Stomach (tissue), 9 donors: Measurements from ENCODE around the gene SULT1C4. TPM values are rescaled to one million over a fixed set of nuclear protein-coding genes. Genes with fewer than 3 reads are reported as not detected.

Experiments used
- DNase-seq, 2 donors: peaks; one replicate each; pipeline versions ENCODE4 v3.0.0 to v3.0.0-alpha.2; 2013 to 2019
- H3K27ac ChIP-seq, 5 donors: fragments of 200-600 bp in 4 of 5; sonication (generic) in 4 of 5; one replicate each; pipeline ENCODE4 v1.5.1; 2013 to 2019; ENCODE audit warnings: mild to moderate bottlenecking in 1 of 5, moderate library complexity in 1 of 5
- H3K27me3 ChIP-seq, 3 donors: fragments of 200-600 bp; sonication (generic); one replicate each; pipeline ENCODE4 v1.5.1; 2017 to 2019; ENCODE audit warnings: mixed run types in 1 of 3
- H3K36me3 ChIP-seq, 4 donors: fragments of 200-600 bp; sonication (generic); 1 replicate in 3 of 4; 2 replicates in 1 of 4; pipeline ENCODE4 v1.5.1; 2016 to 2019
- H3K4me1 ChIP-seq, 4 donors: fragments of 200-600 bp; sonication (generic); one replicate each; pipeline ENCODE4 v1.5.1; 2016 to 2019
- H3K4me3 ChIP-seq, 4 donors: fragments of 200-600 bp; sonication (generic) in 3 of 4; one replicate each; pipeline ENCODE4 v1.5.1; 2016 to 2019; ENCODE audit warnings: mild to moderate bottlenecking in 1 of 4
- H3K9me3 ChIP-seq, 4 donors: fragments of 200-600 bp; sonication (generic); one replicate each; pipeline ENCODE4 v1.5.1; 2016 to 2019
- EP300 ChIP-seq: sonication (generic); formaldehyde crosslinking; IDR thresholded peaks from one replicate; pipeline ENCODE4 v1.6.1; 2017; ENCODE audit warnings: antibody characterized with exemption
- POLR2A ChIP-seq, 4 donors: fragments of 450-650 bp; IDR thresholded peaks; one replicate each; pipeline ENCODE4 v1.6.1; 2016; ENCODE audit warnings: antibody characterized with exemption in 4 of 4, control low read depth in 2 of 4, mild to moderate bottlenecking in 1 of 4, moderate library complexity in 1 of 4
- POLR2AphosphoS5 ChIP-seq, 3 donors: sonication (generic); formaldehyde crosslinking; IDR thresholded peaks; one replicate each; pipeline ENCODE4 v1.6.1; 2016; ENCODE audit warnings: antibody characterized with exemption in 3 of 3
- WGBS, 5 donors: extraction: QIAGEN DNeasy Blood & Tissue Kit in 3 of 5; methylation state at CpG; one replicate each; pipeline versions ENCODE4 v1.1.5 to v1.1.7; 2013 to 2018; 5-methylcytosine and 5-hydroxymethylcytosine counted together
- intact Hi-C: fragments of 100-400 bp; cut with DNase I; formaldehyde crosslinking; loops from one replicate; pipeline ENCODE4 v1.15.1; 2023; ENCODE audit warnings: low total_unique reads
- polyA plus RNA-seq, 3 donors: library from polyadenylated mRNA; stranded (reverse); fragments of 200-250 nt; gene quantifications; one replicate each; pipeline ENCODE4 v1.2.3, GENCODE V29; 2013
- total RNA-seq, 5 donors: library from RNA; depleted of rRNA; stranded (reverse); fragments of >200 nt; gene quantifications; one replicate each; pipeline versions ENCODE4 v1.1.0 to v1.2.3, GENCODE V29; 2014 to 2016
- TF ChIP-seq, protein P1 (sequence below), 7 experiments: fragments of 450-650 bp in 4 of 7; fragments of 200-600 bp in 3 of 7; sonication (generic) in 3 of 7; IDR thresholded peaks; one replicate each; pipeline ENCODE4 v1.5.1; 2016 to 2019; ENCODE audit warnings: antibody characterized with exemption in 7 of 7, control low read depth in 2 of 7, mild to moderate bottlenecking in 1 of 7
- donor health status: healthy with polysubstance abuse.
- donor health status: Bipolar disorder and iron deficiency.
- donor health status: healthy.

SULT1C4 gene
- total and polyA plus RNA-seq, 8 donors, result 0.62 to 20.7 (median 2.0) TPM; not detected in 3

GRCh38 chr2:108360776-108361468, 16.8 kb upstream of the SULT1C4 start:
- Histone ChIP-seq H3K27ac (no peak overlapping the region), H3K9me3 (peaks cover 0 to 3% (median 0%) of the 10 kb centered on the region in 4 donors), H3K4me1 (no peaks in the 10 kb centered on the region), H3K36me3 (no peaks in the 10 kb centered on the region), H3K4me3 (no peak overlapping the region), H3K27me3 (no peaks in the 10 kb centered on the region)
- DNase-seq, result no peak
- intact Hi-C loops, result no loop called here
- TF ChIP-seq, protein P1, sequence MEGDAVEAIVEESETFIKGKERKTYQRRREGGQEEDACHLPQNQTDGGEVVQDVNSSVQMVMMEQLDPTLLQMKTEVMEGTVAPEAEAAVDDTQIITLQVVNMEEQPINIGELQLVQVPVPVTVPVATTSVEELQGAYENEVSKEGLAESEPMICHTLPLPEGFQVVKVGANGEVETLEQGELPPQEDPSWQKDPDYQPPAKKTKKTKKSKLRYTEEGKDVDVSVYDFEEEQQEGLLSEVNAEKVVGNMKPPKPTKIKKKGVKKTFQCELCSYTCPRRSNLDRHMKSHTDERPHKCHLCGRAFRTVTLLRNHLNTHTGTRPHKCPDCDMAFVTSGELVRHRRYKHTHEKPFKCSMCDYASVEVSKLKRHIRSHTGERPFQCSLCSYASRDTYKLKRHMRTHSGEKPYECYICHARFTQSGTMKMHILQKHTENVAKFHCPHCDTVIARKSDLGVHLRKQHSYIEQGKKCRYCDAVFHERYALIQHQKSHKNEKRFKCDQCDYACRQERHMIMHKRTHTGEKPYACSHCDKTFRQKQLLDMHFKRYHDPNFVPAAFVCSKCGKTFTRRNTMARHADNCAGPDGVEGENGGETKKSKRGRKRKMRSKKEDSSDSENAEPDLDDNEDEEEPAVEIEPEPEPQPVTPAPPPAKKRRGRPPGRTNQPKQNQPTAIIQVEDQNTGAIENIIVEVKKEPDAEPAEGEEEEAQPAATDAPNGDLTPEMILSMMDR (IDR thresholded peaks at IDR 0.05), result no peak
- no peak for TF ChIP-seq POLR2AphosphoS5 (IDR thresholded peaks at IDR 0.05)
- no peak for TF ChIP-seq POLR2A (IDR thresholded peaks at IDR 0.05)
- no peak for TF ChIP-seq EP300
- 39 to 61% (median 51%) methylated on average over 2 of the region's 2 CpGs for WGBS, 5 donors

GRCh38 chr2:108363024-108363907, 14.5 kb upstream of the SULT1C4 start:
- Histone ChIP-seq H3K27me3 (no peaks in the 10 kb centered on the region), H3K4me3 (no peak overlapping the region), H3K9me3 (peaks cover 0 to 3% (median 0%) of the 10 kb centered on the region in 4 donors), H3K4me1 (no peaks in the 10 kb centered on the region), H3K36me3 (no peaks in the 10 kb centered on the region), H3K27ac (no peak overlapping the region)
- no peak for DNase-seq
- TF ChIP-seq POLR2A (IDR thresholded peaks at IDR 0.05), result no peak
- TF ChIP-seq, protein P1 (IDR thresholded peaks at IDR 0.05), result no peak
- TF ChIP-seq POLR2AphosphoS5 (IDR thresholded peaks at IDR 0.05), result no peak
- no peak for TF ChIP-seq EP300
- intact Hi-C loops, result no loop called here
- WGBS, 5 donors, result 71 to 83% (median 81%) methylated on average over 6 of the region's 6 CpGs

DNA sequence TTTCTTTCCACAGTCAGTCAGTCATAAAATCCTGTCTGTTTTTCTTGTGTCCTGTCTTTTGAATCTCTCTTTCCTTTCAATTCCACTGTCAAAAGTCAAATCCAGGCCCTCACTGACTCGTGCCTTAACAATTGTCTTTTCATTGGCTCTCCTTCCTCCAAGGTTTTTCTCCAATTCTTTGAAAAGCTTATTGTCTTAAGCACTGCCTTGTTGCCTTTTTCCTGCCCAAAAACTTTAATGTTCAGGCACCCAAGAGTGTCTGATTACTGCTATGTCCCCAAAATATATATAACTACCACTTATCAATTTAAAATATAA, 13.9 kb upstream of the SULT1C4 start:
- 63 to 76% (median 71%) methylated on average over 1 of the region's 1 CpG for WGBS, 5 donors
- no peak for TF ChIP-seq EP300
- TF ChIP-seq POLR2AphosphoS5 (IDR thresholded peaks at IDR 0.05), result no peak
- TF ChIP-seq, protein P1 (IDR thresholded peaks at IDR 0.05), result no peak
- TF ChIP-seq POLR2A (IDR thresholded peaks at IDR 0.05), result no peak
- H3K36me3 ChIP-seq, result no peaks in the 10 kb centered on the region
- no peaks in the 10 kb centered on the region for H3K4me1 ChIP-seq
- H3K4me3 ChIP-seq, result no peak overlapping the region
- no peak for DNase-seq
- H3K9me3 ChIP-seq, result peaks cover 0 to 3% (median 0%) of the 10 kb centered on the region in 4 donors
- H3K27me3 ChIP-seq, result no peaks in the 10 kb centered on the region
- no peak overlapping the region for H3K27ac ChIP-seq
- intact Hi-C loops, result no loop called here

DNA sequence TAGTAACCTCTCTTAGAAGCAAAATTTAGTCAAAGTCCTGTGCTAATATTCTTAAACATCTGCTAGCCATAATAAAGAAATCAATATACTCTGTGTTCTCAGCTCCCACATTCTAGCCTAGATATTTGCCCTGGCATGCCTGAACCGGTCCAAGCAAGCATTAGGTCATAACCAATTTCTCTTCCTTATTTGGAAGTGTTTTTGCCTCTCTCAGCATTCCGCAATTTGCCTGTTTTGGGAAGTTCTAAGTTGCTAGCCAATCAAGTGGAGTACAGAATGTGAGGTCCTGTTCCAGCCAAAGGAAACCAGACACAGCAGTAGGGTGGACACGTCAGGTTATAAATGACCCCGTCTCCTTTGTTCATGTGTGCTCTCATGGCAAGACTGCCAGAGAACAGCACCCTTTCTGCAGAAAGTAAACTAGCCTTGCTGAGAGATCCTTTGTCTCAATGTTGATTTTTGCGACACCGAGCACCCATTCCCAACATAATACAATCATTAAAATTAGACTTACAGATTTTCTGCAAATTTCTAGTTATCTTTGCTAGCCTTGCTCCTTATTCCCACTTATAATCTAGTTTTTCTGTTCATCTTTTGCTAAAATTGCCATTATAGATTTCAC, 13.0 kb upstream of the SULT1C4 start:
- H3K36me3 ChIP-seq, result no peaks in the 10 kb centered on the region
- WGBS, 5 donors, result 90 to 95% (median 93%) methylated on average over 6 of the region's 6 CpGs
- peaks cover 0 to 3% (median 0%) of the 10 kb centered on the region in 4 donors for H3K9me3 ChIP-seq
- H3K4me1 ChIP-seq, result no peaks in the 10 kb centered on the region
- no peak overlapping the region for H3K4me3 ChIP-seq
- H3K27ac ChIP-seq, result no peak overlapping the region
- TF ChIP-seq EP300 (no peak), POLR2AphosphoS5 (IDR thresholded peaks at IDR 0.05) (no peak), POLR2A (IDR thresholded peaks at IDR 0.05) (no peak)
- TF ChIP-seq, protein P1 (IDR thresholded peaks at IDR 0.05), result no peak
- DNase-seq, result no peak
- no peaks in the 10 kb centered on the region for H3K27me3 ChIP-seq
- intact Hi-C loops, result no loop called here
